Measurements from ENCODE around the gene DDX41.

The DDX41 gene

DNA sequence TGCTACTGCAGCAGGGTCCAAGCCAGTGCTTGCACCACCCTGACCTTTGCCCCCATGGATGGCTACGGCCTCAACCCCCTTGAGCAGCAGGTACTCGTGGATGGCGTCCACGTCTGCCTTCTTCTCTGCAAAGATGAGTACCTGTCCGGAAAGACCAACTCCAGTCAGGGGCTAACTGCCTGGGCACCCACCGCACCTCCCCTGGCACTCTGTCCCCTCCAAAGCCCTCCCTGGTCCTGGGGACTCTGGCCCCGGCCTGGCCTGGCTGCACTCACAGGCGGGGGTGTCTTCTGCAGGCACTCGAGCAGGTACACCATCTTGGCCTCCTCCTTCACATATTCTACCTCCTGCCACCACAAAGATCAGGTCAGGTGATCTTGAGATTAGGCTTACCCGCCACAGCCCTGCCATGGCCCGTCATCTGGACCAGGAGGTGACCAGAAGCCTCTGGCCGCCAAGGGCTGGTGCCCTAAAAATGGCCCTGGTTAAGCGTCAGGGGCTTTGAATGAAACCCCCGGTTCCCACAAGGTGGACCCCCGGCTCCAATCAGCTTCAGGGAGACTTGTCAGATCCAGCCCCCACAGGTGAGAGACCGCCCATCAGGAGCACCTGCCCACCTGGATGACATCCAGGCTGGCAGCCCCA, 3.9 kb downstream of the DDX41 start:
- no peak for FAIRE-seq

DNA sequence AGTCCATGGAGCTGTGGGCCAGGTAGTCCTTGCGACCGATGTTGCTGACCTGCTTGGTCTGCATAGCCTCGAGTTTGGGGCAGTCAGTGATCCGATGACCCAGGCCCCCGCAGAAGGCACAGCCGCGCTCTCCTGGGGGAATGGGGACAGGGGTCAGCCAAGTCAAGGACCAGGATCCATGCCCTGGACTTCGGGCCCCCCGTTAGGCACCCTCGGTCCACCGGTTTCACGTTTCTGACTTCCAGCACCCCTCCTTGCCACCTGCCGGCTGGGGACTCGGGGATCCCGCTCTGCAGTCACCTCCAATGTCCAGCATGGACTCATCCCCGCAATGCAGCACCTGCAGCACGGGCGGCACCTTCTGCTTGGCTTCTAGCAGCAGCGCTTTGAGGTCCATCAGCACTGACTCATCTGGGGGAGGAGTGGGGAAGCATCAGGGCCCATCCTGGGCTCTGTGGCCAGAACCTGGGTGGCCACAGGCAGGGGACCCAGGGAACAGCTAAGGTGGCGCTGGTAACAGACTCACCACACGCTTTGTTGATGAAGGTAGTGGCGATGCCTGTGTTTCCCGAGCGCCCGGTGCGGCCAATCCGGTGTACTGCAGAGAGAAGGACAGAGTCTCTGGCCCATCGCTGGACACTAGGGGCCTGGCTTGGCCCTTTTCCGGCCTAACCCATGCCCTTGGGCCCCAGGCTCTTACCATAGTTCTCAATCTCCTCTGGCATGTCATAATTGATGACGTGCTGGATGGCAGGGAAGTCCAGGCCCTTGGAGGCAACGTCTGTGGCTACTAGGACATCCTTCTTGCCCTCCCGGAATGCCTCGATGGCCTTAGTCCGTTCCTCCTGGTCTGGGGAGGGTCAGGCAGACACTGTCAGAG, 4.7 kb downstream of the DDX41 start:
- FAIRE-seq: no peak

DNA sequence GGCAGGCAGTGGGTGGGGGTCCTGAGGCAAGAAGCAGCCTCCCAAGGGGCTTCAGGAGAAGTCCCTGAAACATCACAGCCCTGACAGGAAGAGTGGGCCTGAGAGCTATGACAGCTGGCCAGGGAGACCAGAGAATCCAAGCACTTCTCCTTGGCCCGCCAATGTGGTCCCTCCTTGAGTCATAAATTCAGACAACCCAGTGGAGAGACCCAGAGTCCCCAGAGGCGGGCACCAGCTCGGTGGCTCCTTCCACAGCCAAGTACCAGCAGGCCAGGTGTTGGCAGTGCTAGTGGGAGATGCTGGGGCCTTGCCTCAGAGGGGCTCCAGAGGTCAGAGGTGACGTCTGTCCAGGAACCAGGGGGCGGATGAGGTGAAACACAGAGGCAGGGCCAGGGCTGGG, 5.6 kb downstream of the DDX41 start:
- FAIRE-seq: no peak

DNA sequence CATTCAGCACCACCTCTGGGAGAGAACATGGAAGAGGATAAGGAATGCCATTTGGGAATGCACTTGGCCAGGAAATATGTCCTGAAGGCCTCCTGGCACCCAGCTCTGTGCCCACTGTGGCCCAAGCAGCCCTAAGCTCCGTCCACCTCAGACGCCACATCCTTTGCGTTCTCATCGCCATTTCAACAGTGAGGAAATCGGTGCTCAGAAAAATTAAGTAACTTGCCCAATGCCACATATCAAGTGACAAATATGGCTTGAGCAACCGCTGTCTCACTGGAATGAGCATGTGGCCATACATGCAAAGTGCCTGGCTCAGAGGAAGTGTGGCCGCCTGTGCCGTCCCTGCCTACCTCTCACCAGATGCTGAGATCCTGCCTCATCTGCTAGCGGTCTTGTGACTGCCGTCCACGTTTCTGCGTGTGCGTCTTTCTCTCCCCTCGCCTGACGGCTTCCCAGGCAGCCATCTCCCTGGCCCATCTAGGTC, 6.2 kb downstream of the DDX41 start:
- no peak for FAIRE-seq

DNA sequence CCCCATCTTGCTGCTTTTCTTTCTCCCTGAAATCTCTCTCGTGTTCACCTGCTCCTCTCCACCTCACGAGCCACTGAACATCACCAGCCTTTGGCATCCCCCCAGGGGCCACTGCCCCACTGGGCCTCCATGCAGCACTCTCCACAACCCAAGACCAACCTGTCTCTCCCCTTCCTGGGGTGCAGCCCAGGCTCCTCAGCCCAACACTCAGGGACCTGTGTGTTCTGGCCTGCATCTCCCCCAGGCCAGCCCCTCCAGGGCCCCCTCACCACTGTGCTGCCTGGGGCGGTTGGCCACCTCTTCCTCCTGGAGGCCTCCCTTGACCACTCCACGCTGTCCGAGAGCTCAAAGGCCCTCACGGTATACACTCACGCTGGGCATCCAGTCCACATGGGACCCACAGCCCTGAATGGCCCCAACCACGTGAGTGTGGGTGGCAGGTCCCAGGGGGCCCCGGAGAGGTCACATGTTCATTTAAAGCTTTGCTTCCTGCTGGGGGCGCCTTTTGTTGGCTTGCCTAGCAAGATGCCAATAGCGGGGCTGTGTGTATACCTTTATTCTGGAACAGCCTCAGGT, 6.7 kb downstream of the DDX41 start:
- no peak for FAIRE-seq

DNA sequence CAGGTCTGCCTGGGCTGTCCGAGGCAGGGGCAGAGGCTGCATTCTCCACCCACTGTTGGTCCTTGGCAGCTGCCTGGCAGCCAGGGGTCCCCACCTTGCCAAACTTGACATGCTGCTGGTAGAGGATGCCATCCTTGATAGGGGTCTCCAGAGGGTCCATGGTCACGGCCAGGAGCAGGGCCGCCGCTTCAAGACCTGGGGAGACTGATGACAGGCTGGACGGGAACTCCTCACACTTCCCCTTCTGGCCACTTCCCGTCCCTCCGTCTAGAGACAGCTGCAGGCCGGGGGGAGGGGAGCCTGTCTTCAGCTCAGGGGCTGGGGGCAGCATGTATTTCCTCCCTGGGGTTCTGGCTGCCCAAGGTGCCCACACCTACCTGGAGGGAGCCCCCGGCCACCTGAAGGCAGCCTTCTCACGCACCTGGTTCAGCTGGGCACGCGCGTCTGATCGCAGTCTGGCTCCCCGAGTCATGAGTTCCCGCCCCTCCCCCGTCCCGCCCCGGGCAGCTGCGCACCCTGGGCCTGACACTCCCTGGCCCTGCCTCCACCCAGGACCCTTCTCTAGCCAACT, 7.3 kb downstream of the DDX41 start, which contains the start of gene DOK3:
Gene DOK3 (minus strand): TSS at position 446 of the 571 bp plus-strand sequence. CDS start 286 bp downstream, at position 160.
- FAIRE-seq: no peak

DNA sequence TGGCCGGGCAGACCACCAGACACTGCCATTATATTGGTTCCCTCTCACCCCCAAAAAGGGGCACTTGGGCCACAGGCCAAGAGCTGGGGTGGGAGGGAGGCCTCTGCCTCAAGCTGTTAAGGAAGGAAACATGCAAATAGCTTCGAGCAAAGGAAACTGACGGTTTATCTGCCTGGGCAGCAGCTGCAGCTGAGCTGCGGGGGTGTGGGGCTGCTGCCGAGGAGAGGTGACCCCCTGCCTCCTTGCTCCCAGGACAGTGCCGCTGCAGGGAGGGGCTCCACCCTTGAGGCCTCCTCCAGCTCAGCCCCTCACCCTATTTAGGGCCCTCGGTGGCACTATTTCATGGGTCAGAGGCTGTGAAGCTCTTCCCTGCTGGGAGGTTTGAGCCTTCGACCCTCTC, 7.9 kb downstream of the DDX41 start:
- no peak for FAIRE-seq

DNA sequence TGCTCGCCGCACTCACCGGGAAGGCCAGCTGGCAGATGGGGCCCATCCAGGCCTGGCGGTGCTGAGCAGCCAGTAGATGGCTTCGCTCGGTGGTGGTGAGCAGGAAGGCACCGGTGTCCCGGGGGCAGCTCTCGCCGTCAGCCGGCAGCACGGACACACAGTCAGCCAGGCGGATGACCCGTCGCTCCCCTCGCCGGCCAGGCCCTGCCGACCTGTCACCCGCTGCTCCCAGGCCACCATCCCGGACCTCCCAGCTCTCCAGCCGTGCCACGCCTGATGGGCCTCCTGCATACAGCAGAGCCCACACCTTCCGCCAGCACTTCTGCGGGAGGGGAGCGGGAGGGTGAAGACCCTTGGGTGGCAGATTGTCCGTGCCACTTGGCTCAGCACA, 8.5 kb downstream of the DDX41 start:
- no peak for FAIRE-seq

DNA sequence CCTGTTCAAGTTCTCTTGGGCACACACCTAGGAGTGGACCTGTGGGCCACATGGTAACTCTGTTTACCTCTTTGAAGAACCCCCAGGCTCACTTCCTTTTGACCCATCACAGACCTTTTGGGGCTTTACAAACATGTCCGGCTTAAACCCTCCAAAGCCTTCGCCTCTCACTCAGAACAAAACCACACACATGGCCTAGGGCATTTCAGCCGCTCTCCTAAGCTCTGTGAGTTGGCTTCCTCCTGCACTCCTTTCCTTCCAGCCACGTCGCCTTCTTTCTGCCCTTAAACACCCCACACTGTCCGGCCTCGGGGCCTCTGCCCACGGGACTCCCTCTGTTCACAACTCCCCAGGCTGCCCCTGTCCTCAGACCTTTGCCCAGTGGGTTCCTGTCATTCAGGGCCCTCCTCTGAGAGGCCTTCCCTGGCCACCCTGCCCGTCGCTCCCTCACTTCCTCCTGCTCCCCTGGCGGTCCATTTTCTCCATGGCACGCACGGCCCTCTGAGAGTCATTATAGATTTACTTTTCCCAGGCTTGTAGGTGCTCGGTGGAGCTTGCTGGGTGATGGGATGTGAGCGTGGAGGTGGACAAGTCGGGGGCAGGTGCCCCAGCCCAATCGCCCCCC, 9.1 kb downstream of the DDX41 start:
- no peak for FAIRE-seq

DNA sequence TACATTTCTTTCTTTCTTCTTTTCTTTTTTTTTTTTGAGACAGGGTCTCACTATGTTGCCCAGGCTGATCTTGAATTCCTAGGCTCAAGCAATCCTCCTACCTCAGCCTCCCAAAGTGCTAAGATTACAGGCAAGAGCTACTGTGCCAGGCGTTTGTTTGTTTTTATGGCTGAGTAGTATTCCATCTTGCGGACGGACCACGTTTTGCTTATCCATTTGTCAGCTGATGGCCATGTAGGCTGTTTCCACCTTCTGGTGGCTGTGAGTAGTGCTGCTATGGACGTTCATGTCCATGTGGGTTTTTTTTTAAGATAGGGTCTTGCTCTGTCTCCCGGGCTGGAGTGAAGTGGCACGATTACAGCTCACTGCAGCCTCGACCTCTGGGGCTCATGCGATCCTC, 9.6 kb downstream of the DDX41 start:
- FAIRE-seq: no peak

DNA sequence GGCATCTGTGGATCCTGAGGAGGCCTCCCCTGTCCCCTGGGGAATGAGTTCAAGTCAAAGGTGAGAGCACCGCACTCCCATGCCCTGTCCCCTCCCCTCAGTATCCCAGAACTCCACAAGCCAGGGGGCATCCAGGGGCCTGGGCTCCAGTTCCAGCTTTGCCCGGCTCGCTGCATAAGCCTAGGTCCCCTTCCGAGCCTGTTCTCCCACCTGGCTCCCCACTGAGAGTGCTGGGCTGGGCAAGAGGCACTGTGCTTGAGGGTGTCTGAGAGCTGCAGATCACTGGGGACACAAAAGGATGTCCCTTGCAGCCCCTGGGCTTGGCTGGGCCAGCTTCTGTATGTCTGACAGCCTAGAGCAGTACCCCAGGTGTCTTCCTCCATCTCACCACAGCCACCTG, 11.7 kb downstream of the DDX41 start:
- FAIRE-seq: no peak

DNA sequence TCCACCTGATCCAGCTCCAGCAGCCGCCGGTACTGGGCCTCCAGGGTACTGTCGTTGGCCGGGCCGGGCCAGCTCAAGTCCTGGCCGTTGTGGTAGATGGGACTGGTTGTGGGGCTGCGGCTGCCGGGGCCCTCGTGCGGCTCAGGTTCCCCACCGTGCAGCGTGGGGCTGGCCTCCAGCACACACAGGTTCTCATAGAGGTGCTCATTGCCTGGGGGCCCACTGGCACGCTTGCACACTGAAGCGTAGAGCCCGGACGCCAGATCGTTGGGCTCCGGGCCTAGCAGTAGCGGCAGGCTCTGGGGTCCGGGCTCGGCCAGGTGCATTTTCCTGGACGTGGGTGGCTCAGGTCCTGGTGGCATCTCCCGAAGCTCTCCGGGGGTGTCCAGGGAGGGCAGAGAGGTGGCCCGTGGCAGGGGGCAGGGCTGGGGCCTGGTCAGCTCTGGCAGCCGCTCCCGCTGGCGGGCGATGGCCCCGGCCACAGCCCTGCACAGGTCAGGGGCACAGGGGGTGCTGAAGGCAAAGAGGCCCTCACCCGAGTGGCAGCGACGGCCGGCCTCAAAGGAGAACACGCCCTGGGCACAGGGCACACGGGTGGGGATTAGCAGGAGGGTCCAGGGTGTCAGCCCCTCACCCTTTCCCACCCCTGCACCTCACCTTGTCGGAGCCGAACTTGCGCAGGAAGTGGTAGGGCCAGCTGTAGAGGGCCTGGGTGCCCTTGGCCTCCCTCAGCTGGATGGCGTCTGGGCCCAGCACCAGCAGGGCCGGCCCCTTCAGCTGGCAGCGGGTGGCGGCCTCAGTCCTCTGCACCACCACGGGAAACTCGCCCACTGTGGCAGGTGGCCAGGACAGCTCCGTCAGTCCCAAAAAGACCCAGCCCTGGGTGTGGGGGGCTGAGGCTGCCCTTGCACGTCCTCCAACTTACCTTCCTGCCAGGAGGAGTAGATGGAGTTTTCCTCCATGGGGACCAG, 12.4 kb downstream of the DDX41 start:
- FAIRE-seq: no peak

DNA sequence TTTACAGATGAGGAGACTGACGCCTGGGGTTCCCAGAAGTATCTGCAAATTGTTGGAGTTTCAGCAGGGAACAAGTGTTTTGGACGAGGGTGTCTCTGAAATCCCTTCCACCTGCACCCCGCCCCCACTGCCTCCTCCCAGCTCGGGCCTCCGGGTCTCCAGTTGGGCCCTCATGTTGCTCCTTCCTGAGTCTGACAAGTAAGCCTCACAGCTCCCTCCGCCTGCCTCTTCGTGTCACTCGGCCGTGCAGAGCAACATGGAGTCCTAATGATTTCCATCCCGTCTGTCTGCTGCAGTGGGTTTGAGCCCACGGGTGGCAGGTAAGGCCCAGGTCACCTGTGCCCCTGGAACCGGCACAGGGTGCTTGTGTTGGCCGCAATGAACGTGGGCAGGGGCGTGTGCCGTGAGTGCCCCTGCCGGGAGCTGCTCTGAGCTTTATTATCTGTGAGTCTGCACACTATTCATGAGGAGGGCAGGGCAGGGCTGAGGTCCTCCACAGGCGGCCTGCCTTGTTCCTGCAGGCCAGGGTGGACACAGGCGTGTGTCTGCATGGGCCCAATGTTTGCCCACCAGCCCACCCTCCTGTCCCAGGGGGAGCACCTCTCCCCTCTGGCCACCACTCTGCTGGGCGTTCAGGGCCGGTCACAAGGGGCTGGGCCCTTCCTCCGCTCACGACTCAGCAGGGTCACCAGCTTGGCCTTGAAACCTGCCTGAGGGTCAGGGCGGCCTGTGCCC, 13.2 kb downstream of the DDX41 start:
- FAIRE-seq: no peak

DNA sequence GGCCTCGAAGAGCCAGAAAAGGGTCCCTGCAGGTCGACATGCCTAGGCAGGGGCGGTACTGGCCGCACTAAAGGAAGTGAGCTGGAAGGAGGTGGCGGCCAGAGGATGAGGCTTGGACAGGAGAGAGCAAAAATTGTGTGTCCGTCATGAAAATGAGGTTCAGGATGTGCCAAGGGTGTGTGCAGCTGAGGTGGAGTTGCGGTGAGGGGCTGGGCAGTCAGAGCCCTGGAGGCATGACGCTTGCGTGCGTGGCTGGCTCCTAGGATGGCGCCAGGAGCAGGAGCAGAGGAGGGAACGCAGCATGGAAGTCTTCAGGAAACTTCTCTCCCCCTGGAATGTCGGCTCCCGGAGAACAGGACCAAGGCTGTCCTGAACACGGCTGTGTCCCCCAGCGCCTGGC, 13.9 kb downstream of the DDX41 start:
- no peak for FAIRE-seq

DNA sequence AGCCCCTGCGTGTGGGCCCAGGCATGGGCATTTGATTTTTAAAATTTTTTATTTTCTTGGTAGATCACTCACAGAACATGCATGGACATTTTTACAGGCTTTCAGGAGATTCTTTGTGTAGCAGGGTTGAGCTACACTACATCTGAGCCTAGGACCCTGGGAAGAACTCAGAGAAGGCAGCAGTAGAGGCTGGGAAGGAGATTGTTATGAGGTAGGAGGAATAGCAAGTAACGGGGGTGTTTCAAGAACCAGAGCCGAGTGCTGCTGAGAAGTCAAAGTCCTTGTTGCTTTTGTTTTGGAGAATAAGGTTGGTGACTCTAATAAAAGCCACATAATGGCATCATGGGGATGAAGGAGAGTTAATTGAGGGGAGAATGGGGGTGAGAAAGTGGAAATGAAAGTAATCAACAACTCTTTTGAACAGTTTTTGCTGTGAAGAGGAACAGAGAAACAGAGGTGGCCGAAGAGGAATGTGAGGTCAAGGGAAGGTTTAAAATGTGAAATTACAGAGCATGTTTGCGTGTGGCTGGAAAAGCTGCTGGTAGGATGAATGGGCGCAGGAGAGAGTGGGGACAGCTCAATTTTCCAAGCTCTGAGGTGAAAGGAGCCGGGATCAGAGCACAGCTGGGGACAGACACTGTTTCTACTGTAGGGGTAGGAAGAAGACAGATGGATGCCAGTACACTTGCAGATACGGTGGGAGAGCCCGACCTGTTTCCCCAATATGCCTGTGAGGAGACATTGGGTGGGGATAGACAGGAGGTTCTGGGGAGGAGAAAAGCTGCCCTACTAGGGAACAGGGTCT, 14.7 kb downstream of the DDX41 start:
- FAIRE-seq: no peak

DNA sequence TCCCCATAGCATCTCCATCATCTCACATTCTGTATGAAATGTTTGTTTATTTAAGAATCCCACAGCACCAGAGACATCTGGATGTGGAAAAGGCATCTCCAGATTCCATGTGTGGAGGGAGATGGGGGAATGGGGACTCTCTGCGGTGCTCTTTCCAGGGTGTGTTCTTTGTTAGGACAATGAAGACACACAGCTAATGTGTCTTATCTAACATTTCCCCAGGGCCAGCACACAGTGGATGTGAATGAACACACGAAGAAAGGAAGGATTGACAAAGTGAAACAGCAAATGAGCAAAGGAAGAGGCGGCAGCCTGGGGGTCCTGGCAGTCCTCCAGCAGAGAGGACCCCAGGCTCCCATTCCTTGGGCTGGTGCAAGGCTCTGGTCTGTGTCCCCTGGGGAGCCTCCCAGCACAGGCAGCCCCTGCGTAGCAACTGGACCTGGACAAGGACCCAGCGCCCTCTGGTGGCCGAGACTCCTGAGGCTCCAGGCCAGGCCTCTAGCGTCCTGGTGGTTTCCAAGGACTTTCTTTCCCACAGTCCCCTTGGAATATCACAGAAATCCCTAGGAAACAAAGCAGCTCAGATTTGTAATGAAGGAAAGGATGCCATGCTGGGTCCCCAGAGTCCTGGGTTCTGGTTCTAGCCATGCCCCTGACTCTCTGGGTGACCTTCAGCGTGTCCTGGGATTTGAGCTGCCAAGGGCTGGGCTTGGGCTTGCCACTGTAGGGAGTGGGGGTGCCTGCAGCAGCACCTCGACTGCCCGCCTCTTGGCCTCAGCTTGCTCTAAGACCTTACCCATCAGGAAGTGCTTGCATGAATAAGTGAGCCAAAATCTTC, 15.9 kb downstream of the DDX41 start:
- FAIRE-seq: no peak

DNA sequence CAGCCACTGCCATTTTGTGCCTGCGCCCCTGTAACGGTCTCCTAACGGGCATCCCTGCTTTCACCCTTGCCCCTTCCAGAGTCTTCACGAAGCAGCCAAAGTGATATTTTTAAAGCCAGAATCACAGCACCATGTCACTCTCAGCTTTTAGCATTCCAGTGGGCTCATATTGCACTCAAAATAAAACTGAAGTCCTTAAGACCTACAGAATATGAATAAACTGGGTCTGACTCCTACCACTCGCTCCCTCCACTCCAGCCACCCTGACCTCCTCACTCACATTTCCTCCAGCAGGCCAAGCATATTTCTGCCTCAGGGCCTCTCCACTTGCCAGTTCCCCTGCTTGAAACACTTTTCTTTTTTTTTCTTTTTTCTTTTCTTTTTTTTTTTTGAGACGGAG, 16.9 kb downstream of the DDX41 start:
- FAIRE-seq: no peak

DNA sequence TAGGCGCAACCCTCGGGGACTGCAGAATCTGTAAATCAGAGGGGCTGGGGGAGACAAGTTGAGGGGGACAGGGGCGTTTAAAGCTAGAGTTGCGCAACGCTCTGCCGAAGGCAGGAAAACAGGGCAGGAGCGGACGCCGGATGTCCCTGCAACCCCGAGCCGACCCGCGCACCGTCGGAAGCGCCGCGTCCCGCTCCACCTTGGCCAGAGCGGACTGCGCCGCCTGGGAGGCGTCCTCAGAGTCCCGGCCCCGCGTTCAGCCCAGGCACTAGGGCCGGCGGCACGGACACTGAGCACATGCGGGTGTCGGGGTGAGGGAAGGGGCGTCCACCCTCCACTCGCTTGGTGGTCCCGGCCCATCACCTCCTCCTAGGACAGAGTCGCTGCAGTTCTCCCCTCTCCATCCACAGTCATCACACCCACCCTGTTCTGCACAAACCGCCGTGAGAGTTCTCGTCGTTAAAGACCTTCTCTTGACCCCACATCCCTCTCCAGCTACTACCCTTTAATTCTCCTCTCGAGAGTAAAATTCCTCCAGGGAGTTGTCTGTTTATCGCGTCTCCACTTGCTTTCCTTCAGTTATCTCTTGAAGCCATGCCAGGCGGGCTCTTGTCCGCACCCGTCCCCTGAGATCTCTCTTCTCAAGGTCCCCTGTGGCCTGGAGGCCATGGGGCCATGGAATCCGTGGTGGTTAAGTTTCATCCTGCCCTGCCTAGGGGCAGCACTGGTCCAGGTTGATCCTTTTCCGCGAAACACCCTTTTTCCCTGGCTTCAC, 18.6 kb downstream of the DDX41 start:
- FAIRE-seq: no peak
